Measurements from ENCODE around the gene DPYD. TPM values are rescaled to one million over a fixed set of nuclear protein-coding genes. Genes with fewer than 3 reads are reported as not detected.

The DPYD gene
- total RNA-seq, 1 experiment from 2014 or later: 7.0 TPM

DNA sequence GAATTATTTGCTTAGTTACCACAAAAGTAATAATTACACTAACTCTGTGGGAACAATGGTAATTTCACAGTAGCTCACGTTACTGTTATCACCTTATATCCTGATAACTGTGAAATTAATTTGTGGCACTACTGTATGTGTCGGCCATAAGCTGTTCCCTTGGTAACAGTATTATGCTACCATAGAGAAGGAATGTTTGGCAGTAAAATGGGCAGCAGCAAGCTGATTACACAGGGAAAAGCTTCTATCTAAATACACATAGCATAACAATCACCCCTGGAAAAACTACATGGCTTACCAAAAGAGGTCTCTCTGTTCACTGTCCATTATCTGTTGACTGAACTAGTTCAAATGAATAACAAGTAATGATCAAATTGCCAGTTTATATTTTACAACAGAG is 124.1 kb downstream of the DPYD start:
- H3K27ac Mint-ChIP-seq (ENCODE audit: unreplicated experiment): peak overlapping the region; percentile 33
- no peaks in the 10 kb centered on the region for H3K9me3 ChIP-seq
- H3K36me3 Mint-ChIP-seq (ENCODE audit: insufficient read depth, unreplicated experiment): no peaks in the 10 kb centered on the region
- H3K36me3 ChIP-seq (ENCODE audit: control insufficient read depth, insufficient read depth, low read length): no peaks in the 10 kb centered on the region
- peaks cover 8% of the 10 kb centered on the region for H3K4me1 Mint-ChIP-seq (ENCODE audit: low read depth, unreplicated experiment)
- ChIA-PET CTCF (no interaction called here), POLR2A (no interaction called here)
- no peaks in the 10 kb centered on the region for H3K4me1 ChIP-seq
- H3K27me3 Mint-ChIP-seq (ENCODE audit: insufficient read depth, unreplicated experiment): no peaks in the 10 kb centered on the region
- no peak overlapping the region for H3K4me3 ChIP-seq (ENCODE audit: low read depth, low read length)
- H3K4me3 Mint-ChIP-seq (ENCODE audit: unreplicated experiment): no peak overlapping the region
- H3K27me3 ChIP-seq (replicated peaks; ENCODE audit: control insufficient read depth, insufficient read depth, low read length): no peaks in the 10 kb centered on the region
- peaks cover 6% of the 10 kb centered on the region for H3K9me3 Mint-ChIP-seq (ENCODE audit: unreplicated experiment)
- TF ChIP-seq, protein P1, sequence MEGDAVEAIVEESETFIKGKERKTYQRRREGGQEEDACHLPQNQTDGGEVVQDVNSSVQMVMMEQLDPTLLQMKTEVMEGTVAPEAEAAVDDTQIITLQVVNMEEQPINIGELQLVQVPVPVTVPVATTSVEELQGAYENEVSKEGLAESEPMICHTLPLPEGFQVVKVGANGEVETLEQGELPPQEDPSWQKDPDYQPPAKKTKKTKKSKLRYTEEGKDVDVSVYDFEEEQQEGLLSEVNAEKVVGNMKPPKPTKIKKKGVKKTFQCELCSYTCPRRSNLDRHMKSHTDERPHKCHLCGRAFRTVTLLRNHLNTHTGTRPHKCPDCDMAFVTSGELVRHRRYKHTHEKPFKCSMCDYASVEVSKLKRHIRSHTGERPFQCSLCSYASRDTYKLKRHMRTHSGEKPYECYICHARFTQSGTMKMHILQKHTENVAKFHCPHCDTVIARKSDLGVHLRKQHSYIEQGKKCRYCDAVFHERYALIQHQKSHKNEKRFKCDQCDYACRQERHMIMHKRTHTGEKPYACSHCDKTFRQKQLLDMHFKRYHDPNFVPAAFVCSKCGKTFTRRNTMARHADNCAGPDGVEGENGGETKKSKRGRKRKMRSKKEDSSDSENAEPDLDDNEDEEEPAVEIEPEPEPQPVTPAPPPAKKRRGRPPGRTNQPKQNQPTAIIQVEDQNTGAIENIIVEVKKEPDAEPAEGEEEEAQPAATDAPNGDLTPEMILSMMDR (IDR thresholded peaks at IDR 0.05; ENCODE audit: insufficient read depth in 1 of 2, low read depth in 1 of 2, low read length in 1 of 2, severe bottlenecking in 1 of 2, unreplicated experiment in 1 of 2): no peak
- intact Hi-C loops (cut with micrococcal nuclease; ENCODE audit: unreplicated experiment): no loop called here
- no TSS peak for BruUV-seq (replicated peaks)
- peak in 1 of 2 experiments; percentile 1 for DNase-seq

DNA sequence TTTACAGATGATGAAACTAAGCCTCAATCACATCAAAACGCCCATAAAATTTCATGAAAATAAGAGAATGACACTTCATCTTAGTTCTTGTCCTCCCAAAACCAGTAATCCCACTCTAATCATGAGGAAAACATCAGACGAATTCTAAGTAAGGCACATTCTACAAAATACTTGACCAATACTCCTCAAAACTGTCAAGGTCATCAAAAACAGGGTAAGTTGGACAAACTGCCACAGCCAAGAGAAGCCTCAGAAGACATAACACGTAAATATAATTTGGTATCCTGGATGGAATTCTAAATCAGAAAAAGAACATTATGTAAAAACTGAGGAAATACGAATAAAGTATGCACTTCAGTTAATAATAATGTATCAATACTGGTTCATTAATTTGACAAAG is 128.2 kb downstream of the DPYD start:
- Mint-ChIP-seq H3K4me1 (ENCODE audit: low read depth, unreplicated experiment) (no peaks in the 10 kb centered on the region), H3K27me3 (ENCODE audit: insufficient read depth, unreplicated experiment) (no peaks in the 10 kb centered on the region), H3K4me3 (ENCODE audit: unreplicated experiment) (no peak overlapping the region), H3K36me3 (ENCODE audit: insufficient read depth, unreplicated experiment) (no peaks in the 10 kb centered on the region), H3K9me3 (ENCODE audit: unreplicated experiment) (no peaks in the 10 kb centered on the region), H3K27ac (ENCODE audit: unreplicated experiment) (no peak overlapping the region)
- CTCF ChIA-PET: no interaction called here
- H3K4me1 ChIP-seq: no peaks in the 10 kb centered on the region
- no peaks in the 10 kb centered on the region for H3K27me3 ChIP-seq (replicated peaks; ENCODE audit: control insufficient read depth, insufficient read depth, low read length)
- POLR2A ChIA-PET: no interaction called here
- TF ChIP-seq, protein P1 (IDR thresholded peaks at IDR 0.05; ENCODE audit: insufficient read depth in 1 of 2, low read depth in 1 of 2, low read length in 1 of 2, severe bottlenecking in 1 of 2, unreplicated experiment in 1 of 2): no peak
- H3K4me3 ChIP-seq (ENCODE audit: low read depth, low read length): no peak overlapping the region
- H3K36me3 ChIP-seq (ENCODE audit: control insufficient read depth, insufficient read depth, low read length): no peaks in the 10 kb centered on the region
- intact Hi-C loops (cut with micrococcal nuclease; ENCODE audit: unreplicated experiment): no loop called here
- H3K9me3 ChIP-seq: no peaks in the 10 kb centered on the region
- no TSS peak for BruUV-seq (replicated peaks)
- no peak for DNase-seq

DNA sequence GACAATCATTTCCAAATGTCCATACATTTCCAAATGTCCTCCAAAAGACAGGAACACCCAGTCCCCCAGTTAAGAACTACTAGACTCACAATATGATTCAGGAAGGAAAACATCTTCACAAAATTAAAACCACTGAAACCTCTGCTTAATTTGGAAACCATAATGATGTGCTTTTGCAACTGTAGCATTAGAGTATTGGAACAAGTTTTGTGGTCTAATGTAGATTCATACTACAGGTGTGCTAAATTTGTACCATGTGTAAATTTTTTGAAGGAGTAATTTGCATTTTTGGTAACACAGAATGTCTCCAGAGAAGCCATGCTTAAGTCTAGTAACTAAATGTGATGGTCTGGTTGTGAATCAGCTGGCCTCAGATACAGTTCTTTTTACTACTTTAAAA is 129.6 kb downstream of the DPYD start:
- Histone ChIP-seq H3K36me3 (ENCODE audit: control insufficient read depth, insufficient read depth, low read length) (no peaks in the 10 kb centered on the region), H3K4me3 (ENCODE audit: low read depth, low read length) (no peak overlapping the region), H3K9me3 (no peaks in the 10 kb centered on the region), H3K4me1 (no peaks in the 10 kb centered on the region), H3K27me3 (replicated peaks; ENCODE audit: control insufficient read depth, insufficient read depth, low read length) (no peaks in the 10 kb centered on the region)
- Mint-ChIP-seq H3K27me3 (ENCODE audit: insufficient read depth, unreplicated experiment) (no peaks in the 10 kb centered on the region), H3K9me3 (ENCODE audit: unreplicated experiment) (no peaks in the 10 kb centered on the region), H3K27ac (ENCODE audit: unreplicated experiment) (no peak overlapping the region), H3K4me1 (ENCODE audit: low read depth, unreplicated experiment) (no peaks in the 10 kb centered on the region), H3K36me3 (ENCODE audit: insufficient read depth, unreplicated experiment) (no peaks in the 10 kb centered on the region), H3K4me3 (ENCODE audit: unreplicated experiment) (no peak overlapping the region)
- no TSS peak for BruUV-seq (replicated peaks)
- POLR2A ChIA-PET: no interaction called here
- DNase-seq: no peak
- TF ChIP-seq, protein P1 (IDR thresholded peaks at IDR 0.05; ENCODE audit: insufficient read depth in 1 of 2, low read depth in 1 of 2, low read length in 1 of 2, severe bottlenecking in 1 of 2, unreplicated experiment in 1 of 2): no peak
- intact Hi-C loops (cut with micrococcal nuclease; ENCODE audit: unreplicated experiment): no loop called here
- CTCF ChIA-PET: no interaction called here
